Muscle layer of duodenum (tissue), 2 donors: ENCODE measurements around the gene SLC39A11.

ENCODE experiments used
- H3K27ac ChIP-seq: one replicate; pipeline ENCODE4 v1.7.0; 2013; ENCODE audit warnings: mild to moderate bottlenecking, low read length
- H3K27me3 ChIP-seq: one replicate; pipeline ENCODE4 v1.7.0; 2013; ENCODE audit warnings: low read depth, mild to moderate bottlenecking, control low read depth, low read length
- H3K36me3 ChIP-seq, 2 donors: one replicate each; pipeline ENCODE4 v1.7.0; 2013; ENCODE audit warnings: low read length in 2 of 2, control low read depth in 1 of 2, mild to moderate bottlenecking in 1 of 2; ENCODE audit not compliant: insufficient read depth in 2 of 2, control insufficient read depth in 1 of 2
- H3K4me1 ChIP-seq, 2 donors: one replicate each; pipeline ENCODE4 v1.7.0; 2013; ENCODE audit warnings: low read length in 2 of 2, mild to moderate bottlenecking in 2 of 2, control low read depth in 1 of 2, moderate library complexity in 1 of 2; ENCODE audit not compliant: insufficient read depth in 2 of 2, control insufficient read depth in 1 of 2
- H3K4me3 ChIP-seq, 2 donors: one replicate each; pipeline ENCODE4 v1.7.0; 2013; ENCODE audit warnings: low read length in 2 of 2, low read depth in 1 of 2, mild to moderate bottlenecking in 1 of 2
- H3K9me3 ChIP-seq, 2 donors: one replicate each; pipeline ENCODE4 v1.7.0; 2013; ENCODE audit warnings: low read length in 2 of 2, control low read depth in 1 of 2, mild to moderate bottlenecking in 1 of 2; ENCODE audit not compliant: control insufficient read depth in 1 of 2
- donor health status: healthy.

Gene SLC39A11

DNA sequence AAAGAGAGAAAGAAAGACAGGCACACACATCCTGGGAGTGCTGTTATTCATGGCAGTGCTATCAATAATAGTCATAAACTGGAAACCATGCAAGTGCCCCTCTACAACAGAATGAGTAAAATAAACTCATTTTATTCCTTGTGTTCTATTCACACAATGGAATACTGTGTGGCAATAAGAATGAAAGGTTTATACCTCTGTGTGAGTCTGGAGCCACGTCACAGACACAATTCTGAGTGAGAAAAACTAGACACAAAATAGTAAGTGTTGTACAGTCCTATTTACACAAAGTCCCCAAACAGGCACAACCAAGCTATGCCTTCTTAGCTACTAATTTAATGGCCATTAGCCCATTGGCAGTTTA, 429.7 kb downstream of the SLC39A11 start:
- Histone ChIP-seq H3K4me3 (no peak overlapping the region), H3K27ac (no peak overlapping the region), H3K9me3 (no peaks in the 10 kb centered on the region), H3K36me3 (no peaks in the 10 kb centered on the region), H3K4me1 (peaks cover 0 to 6% of the 10 kb centered on the region in 2 donors), H3K27me3 (no peaks in the 10 kb centered on the region)

DNA sequence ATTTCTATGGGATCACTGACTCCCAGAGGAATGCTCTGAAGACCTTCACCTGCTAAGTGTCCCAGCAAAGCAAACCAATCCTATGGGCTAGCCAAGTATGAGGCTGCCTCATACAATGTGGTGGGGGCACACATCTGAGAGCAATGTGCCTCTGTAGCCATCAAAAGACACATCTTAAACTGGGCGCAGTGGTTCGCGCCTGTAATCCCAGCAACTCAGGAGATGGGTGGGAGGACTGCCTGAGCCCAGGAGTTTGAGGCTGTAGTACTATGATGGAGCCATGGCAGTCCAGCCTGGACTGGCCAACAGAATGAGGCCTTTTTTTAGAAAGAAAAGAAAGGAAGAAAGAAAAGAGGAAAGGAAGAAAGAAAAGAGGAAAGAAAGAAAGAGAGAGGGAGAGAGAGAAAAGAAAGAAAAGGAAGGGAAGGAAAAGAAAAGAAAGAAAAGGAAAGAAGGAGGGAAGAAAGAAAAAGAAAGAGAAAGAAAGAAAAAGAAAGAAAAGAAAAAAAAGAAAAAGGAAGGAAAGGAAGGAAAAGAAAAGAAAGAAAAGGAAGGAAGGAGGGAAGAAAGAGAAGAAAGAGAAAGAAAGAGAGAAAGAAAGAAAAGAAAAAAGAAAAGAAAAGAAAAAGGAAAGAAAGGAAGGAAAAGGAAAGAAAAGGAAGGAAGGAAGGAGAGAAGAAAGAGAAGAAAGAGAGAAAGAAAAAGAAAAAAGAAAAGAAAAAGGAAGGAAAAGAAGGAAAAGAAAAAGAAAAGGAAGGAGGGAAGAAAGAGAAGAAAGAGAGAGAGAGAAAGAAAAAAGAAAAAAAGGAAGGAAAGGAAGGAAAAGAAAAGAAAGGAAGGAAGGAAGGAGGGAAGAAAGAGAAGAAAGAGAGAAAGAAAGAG, 430.3 kb downstream of the SLC39A11 start:
- no peak overlapping the region for H3K4me3 ChIP-seq
- no peak overlapping the region for H3K27ac ChIP-seq
- H3K4me1 ChIP-seq: peaks cover 0 to 5% of the 10 kb centered on the region in 2 donors
- H3K27me3 ChIP-seq: no peaks in the 10 kb centered on the region
- no peaks in the 10 kb centered on the region for H3K9me3 ChIP-seq
- H3K36me3 ChIP-seq: no peaks in the 10 kb centered on the region

DNA sequence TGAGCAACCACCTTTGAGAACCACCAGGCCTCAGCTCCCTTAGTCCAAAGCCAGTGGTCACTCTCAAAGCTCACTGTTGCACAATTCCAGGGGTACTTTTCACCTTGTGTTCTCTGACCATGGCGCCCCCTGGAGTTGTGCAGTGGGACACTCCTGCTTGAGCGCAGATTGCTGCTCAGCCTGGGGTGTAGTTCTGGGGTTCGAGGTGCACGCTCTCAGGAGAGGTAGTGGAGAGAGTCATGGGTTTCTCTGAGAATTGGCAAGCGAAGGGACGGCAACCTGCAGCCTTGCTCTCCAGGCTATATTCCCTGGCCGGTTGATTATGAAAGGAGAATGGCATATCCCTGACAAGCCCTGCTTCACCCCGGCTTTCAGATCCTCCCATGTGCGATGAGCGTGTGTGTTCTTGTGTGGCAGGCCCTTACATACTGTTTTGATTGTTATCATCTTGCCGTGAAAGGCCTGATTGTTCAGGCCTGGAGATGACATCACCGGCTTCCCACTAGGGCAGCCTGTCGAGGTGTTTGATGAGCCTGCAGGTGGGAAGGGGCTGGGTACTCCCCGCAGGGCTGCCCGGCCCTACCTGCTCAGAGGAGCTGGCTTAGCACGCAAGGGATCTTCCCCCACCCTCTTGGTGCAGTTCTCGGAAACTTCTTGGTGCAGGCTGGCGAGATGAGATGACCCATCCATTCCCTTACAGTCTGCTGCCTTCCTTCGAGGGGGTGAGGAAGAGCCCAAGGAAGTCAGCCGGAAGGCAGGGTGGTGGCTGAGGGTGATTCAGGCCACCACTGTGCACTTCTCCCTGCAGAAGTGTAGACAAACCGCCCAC, 431.2 kb downstream of the SLC39A11 start:
- no peak overlapping the region for H3K4me3 ChIP-seq
- no peaks in the 10 kb centered on the region for H3K27me3 ChIP-seq
- H3K27ac ChIP-seq: no peak overlapping the region
- no peaks in the 10 kb centered on the region for H3K36me3 ChIP-seq
- H3K9me3 ChIP-seq: no peaks in the 10 kb centered on the region
- no peaks in the 10 kb centered on the region for H3K4me1 ChIP-seq

DNA sequence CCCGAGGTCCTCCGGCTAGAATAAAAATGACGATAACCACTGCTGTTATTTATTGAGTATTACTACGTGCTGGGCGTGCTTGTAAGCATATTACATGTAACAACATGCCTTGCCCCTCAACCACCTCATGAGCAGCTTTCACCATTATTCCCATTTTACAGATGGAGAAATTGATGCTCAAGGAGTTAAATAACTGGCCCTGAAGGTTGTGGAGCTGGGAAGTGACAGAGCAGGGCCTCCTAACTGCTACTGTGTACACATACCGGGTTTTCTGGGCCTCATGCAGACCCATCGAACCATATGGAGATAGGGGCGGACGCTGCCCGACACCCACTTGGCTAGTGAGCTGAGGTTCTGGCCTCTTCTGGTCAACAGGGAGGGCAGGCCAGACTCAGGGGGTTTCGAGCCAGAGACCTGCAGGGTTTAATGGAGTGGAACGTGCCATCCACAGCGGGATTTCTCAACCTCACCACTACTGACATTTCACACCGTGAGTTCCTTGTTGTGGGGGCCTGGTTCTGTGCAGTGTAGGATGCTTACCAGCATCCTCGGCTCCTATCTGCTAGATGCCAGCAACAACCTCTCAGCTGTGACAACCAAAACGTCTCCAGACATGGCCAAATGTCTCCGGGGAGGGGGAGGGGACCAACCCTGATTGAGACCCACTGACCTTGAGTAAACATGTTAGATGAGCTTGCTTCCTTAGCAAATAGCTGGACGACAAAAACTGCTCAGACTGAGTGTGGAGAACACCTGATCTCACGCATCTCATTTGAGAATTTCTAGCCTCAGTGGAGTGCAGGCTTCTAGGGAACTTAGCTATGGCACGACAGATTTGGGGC, 432.0 kb downstream of the SLC39A11 start:
- no peaks in the 10 kb centered on the region for H3K27me3 ChIP-seq
- no peaks in the 10 kb centered on the region for H3K4me1 ChIP-seq
- no peak overlapping the region for H3K4me3 ChIP-seq
- H3K9me3 ChIP-seq: no peaks in the 10 kb centered on the region
- no peaks in the 10 kb centered on the region for H3K36me3 ChIP-seq
- H3K27ac ChIP-seq: no peak overlapping the region

DNA sequence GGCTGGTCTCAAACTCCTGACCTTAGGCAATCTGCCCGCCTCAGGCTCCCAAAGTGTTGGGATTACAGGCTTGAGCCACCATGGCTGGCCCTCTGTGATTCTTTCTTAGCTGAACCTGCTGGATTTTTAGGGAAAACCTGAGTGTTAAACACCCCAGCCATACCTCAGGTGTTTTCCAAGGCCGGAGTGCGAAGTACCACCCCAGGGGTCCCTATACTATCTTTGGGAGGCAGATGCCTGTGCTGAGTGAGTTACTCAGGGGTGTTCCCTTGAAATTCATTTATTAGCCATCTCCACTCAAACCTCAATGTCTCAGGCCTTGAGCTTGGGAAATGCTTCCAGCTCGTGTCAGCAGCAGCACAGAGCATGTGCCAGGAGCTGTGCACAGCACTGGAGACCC, 432.7 kb downstream of the SLC39A11 start:
- H3K4me3 ChIP-seq: no peak overlapping the region

DNA sequence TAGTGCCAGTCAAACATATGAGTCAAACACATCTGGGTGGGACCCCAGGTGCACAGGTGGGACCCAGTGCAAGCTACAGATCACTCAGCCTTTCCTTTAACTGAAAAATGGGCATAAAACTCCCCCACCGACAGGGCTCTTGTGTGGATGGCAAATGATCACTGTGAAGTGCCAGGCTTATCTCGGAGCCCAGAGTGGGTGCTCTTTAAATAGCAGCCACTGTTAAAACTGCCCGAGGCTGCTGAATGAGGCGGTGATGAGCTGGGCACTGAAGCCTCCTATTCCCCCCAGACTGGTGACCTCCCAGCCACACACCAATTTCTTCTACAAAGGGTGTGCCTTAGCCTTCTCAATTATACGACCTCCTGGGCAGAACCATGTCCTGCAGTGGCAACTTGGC, 433.8 kb downstream of the SLC39A11 start:
- no peaks in the 10 kb centered on the region for H3K9me3 ChIP-seq
- no peak overlapping the region for H3K4me3 ChIP-seq
- no peaks in the 10 kb centered on the region for H3K27me3 ChIP-seq
- H3K27ac ChIP-seq: no peak overlapping the region
- H3K4me1 ChIP-seq: no peaks in the 10 kb centered on the region
- no peaks in the 10 kb centered on the region for H3K36me3 ChIP-seq

More for the DNA sequence above, 432.7 kb downstream of the SLC39A11 start:
- Histone ChIP-seq H3K9me3 (no peaks in the 10 kb centered on the region), H3K4me1 (no peaks in the 10 kb centered on the region), H3K27ac (no peak overlapping the region), H3K36me3 (no peaks in the 10 kb centered on the region), H3K27me3 (no peaks in the 10 kb centered on the region)

DNA sequence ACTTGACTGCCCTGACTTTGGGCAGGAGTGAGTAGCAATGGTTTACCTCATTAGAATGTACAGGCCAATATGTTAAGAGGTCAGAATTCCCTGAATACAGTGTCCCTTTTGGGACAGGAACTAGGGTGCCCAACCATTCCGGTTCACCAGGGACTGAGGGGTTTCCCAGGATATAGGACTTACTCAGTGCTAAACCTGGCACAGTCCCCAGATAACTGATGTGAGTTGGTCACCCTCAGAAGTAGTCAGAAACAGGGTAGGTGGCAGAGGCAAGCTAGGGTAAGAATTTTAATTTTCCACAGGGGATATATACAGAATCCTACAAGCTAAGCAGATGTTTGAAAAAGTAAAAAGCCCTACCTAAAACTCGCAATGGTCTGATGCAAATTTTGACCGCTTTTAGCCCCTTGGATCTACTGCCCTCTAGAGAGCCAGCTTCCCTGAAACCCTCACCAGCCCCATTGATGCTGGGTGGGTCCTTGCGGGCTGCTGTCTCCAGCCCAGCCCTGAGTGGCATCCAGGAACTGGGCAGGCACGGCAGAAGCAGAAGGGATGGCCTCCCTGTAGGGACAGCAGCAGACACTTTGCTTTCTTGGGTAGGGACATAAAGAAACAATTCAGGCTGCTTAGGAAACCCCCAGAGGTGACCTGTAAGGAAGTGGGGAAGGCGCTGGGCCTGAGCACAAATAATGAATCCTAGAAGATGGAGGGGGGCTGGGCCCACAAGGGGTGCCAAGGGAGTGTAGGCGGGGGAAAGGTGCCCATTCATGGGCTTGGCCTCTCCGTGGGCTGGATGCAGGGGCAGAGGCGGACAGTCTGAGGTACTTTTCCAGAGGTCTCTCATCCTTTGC, 434.8 kb downstream of the SLC39A11 start:
- H3K9me3 ChIP-seq: no peaks in the 10 kb centered on the region
- H3K4me1 ChIP-seq: no peaks in the 10 kb centered on the region
- H3K27me3 ChIP-seq: no peaks in the 10 kb centered on the region
- H3K36me3 ChIP-seq: no peaks in the 10 kb centered on the region
- H3K27ac ChIP-seq: no peak overlapping the region
- H3K4me3 ChIP-seq: no peak overlapping the region

DNA sequence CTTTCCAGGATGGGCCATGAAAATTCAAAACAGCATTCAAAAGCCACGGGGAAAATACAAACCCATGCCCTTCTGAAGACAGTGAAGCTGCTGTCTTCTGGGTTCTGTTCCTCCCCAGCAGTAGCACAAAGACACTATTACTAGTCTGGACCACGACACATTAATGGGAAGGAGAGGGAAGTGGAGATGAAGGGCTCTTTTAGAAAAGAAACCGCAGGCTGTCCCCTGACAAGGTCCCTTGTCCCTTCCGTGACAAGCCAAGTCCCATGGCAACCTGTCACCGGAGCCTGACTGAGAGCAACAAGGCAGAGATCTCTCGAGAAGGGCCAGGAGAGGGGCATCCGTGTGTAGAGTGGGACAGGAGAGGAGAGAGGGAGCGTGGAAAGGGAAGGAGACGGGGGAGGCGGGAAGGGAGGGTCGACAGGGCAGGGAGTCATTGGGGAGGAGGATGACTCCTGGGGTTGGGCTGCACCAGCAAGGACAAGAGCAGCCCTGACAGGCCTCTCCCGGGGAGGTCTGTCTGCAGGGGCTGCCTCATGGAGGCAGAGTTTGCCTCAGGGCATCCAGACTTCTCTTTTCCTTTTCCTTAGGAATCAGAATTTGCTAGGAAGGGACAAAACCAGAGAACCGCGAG, 436.2 kb downstream of the SLC39A11 start:
- no peaks in the 10 kb centered on the region for H3K27me3 ChIP-seq
- H3K9me3 ChIP-seq: no peaks in the 10 kb centered on the region
- H3K27ac ChIP-seq: no peak overlapping the region
- H3K4me3 ChIP-seq: no peak overlapping the region
- H3K4me1 ChIP-seq: no peaks in the 10 kb centered on the region
- no peaks in the 10 kb centered on the region for H3K36me3 ChIP-seq

DNA sequence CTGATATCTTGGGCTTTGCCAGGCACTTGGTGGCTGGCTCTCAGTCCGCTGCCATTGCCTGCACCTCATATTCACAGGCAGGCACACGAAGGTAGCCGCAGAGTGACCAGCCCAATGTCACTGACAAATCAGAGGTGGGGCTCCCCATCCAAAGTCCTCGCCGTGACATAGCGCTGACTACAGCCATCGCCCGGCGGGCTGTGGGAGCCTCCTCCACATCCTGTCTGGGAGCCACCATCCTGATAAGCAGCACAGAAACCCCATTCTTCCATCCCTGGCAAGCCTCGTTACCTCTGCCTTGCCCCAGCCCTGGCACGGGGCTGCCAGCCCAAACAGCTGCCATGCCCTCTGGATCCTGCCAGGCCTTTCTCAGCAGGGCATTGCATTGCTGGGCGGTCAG, 437.8 kb downstream of the SLC39A11 start:
- H3K27me3 ChIP-seq: no peaks in the 10 kb centered on the region
- no peaks in the 10 kb centered on the region for H3K4me1 ChIP-seq
- no peak overlapping the region for H3K4me3 ChIP-seq
- H3K27ac ChIP-seq: no peak overlapping the region
- no peaks in the 10 kb centered on the region for H3K9me3 ChIP-seq
- no peaks in the 10 kb centered on the region for H3K36me3 ChIP-seq

DNA sequence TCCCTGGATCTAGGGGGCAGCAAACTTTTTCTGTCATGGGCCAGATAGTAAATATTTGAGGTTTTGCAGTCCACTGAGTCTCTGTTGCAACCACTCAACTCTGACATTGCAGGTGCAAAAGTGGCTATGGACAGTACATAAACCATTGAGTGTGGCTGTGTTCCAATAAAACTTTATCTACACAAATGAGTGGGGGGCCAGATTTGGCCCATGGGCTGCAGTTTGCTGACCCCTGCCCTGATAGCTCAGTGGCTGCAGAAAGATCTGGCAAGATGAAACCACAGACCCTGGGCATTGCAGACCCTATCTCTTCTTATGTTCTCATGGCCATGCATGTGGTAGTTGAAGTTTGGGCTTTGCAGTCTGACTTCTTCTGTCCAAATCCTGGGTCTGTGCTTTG, 440.5 kb downstream of the SLC39A11 start:
- H3K4me3 ChIP-seq: no peak overlapping the region
- no peaks in the 10 kb centered on the region for H3K9me3 ChIP-seq

More for the DNA sequence above, 440.5 kb downstream of the SLC39A11 start:
- Histone ChIP-seq H3K4me1 (no peaks in the 10 kb centered on the region), H3K27ac (no peak overlapping the region), H3K27me3 (no peaks in the 10 kb centered on the region), H3K36me3 (peaks cover 0 to 6% of the 10 kb centered on the region in 2 donors)
